Raji (cell line): Measurements from ENCODE around the gene MBLAC2.

ENCODE experiments used
- POLR2A ChIP-seq: IDR thresholded peaks from 2 replicates; pipeline ENCODE4 v1.6.1; 2011; ENCODE audit warnings: low read depth, low read length, control low read depth; ENCODE audit not compliant: insufficient read depth

The MBLAC2 gene

DNA sequence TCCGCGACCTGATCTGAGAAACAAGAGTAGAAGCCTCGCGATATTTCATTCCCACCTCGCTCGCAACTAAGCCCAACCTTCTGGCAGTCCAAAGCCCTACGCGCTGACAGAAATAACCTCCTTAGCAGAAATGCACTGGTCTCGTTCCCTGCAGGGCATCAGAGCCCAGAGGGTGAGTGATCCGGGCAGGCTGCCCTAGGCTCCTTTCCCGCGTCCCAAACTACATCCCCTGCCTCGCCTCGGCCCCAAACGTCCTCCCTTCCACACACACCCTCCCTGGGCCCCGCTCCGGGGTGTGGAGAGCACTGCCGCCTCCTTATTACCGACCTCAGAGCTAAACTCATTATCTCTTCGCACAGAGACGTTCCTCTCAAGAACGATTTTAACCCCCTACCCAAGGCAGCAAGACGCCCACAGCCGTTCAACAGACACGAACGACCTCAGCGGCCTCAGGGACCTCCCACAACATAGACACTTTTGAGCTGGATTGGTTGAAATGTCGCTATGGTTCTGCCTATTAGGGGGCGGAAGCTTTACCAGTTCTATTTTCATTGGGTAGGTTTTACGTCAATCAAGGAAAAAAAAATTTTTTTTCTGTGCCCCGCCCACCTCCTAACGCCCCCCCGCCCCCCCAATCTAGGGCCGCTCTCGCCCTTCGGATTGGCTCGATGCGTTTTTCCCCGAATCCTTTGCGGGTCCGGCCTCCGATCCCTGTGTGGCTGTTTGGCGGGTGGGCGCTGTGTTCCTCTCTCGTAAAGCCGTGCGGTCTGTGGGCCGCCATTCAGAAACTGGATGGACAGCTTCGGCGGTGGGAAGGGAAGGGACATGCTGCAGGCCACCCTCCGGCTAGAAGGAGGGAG lies 65.0 kb downstream of the MBLAC2 start, which contains the start of gene CETN3:
CETN3 (minus strand) TSS at position 439 of the 860 bp plus-strand sequence; CDS start at position 344, 95 bp downstream.
- peak; percentile 94 for TF ChIP-seq POLR2A

DNA sequence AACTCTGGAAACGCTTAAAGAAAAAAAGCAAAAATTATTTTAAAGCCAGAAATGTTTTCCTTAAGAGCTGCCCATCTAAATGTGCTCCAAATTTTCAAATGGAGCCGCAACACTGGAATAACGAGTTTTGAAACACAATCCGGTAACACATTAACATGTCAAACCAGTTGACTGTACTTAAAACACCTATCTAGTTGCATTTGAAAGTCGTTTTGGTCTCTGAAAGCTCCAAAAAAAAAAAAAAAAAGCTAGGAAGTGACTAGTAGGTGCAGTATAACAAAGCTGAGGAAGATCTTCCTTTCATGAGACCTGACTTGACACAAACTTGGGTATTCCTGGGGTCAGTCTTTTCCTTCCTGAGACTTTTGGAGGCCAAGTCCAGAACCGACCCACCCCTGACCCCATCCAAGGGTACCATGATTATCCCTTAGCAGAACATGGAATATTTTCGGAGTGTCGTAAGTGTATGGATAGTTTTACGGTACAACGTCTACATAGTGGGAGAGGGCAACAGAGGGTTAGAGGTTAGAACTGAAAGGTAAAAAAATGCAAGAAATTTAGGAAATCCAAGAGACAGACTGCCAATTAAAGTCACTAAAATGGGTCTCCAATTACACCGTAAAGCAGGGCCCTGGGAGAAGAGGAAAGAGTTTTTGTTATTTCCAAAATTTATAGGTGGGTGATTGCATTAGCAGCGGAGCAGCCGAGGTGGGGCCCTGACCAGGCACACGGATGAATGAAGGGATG lies 65.8 kb downstream of the MBLAC2 start:
- TF ChIP-seq POLR2A = no peak
